ENCODE results near the gene NYNRIN. TPM values are rescaled to one million over a fixed set of nuclear protein-coding genes. Genes with fewer than 3 reads are reported as not detected.

NYNRIN gene
- total and polyA plus RNA-seq, 11 donors, result 3.6 to 10.0 (median 7.1) TPM

GRCh38 chr14:24390701-24391468, 7.9 kb upstream of the NYNRIN start:
- H3K36me3 ChIP-seq, result no peaks in the 10 kb centered on the region
- intact Hi-C loops (cut with DNase I), result no loop called here
- 84 to 86% (median 85%) methylated on average over 6 of the region's 6 CpGs for WGBS, 4 donors
- H3K27me3 ChIP-seq, result peaks cover 0 to under 1% (median 0%) of the 10 kb centered on the region in 9 donors
- H3K4me3 ChIP-seq, result no peak overlapping the region
- TF ChIP-seq, protein P1, sequence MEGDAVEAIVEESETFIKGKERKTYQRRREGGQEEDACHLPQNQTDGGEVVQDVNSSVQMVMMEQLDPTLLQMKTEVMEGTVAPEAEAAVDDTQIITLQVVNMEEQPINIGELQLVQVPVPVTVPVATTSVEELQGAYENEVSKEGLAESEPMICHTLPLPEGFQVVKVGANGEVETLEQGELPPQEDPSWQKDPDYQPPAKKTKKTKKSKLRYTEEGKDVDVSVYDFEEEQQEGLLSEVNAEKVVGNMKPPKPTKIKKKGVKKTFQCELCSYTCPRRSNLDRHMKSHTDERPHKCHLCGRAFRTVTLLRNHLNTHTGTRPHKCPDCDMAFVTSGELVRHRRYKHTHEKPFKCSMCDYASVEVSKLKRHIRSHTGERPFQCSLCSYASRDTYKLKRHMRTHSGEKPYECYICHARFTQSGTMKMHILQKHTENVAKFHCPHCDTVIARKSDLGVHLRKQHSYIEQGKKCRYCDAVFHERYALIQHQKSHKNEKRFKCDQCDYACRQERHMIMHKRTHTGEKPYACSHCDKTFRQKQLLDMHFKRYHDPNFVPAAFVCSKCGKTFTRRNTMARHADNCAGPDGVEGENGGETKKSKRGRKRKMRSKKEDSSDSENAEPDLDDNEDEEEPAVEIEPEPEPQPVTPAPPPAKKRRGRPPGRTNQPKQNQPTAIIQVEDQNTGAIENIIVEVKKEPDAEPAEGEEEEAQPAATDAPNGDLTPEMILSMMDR (IDR thresholded peaks at IDR 0.05), result no peak
- TF ChIP-seq POLR2A (IDR thresholded peaks at IDR 0.05), result no peak
- no peak overlapping the region for H3K27ac ChIP-seq
- DNase-seq, result no peak
- H3K9me3 ChIP-seq, result no peaks in the 10 kb centered on the region
- H3K4me1 ChIP-seq, result peaks cover 0 to 12% (median 0%) of the 10 kb centered on the region in 12 donors
- ATAC-seq, result no peak

GRCh38 chr14:24392325-24393091, 6.3 kb upstream of the NYNRIN start:
- intact Hi-C loops (cut with DNase I), result no loop called here
- H3K27me3 ChIP-seq, result no peaks in the 10 kb centered on the region
- no peak overlapping the region for H3K4me3 ChIP-seq
- peaks cover 0 to 12% (median under 1%) of the 10 kb centered on the region in 12 donors for H3K4me1 ChIP-seq
- no peaks in the 10 kb centered on the region for H3K9me3 ChIP-seq
- no peak for ATAC-seq
- no peak overlapping the region for H3K27ac ChIP-seq
- no peaks in the 10 kb centered on the region for H3K36me3 ChIP-seq
- WGBS, 4 donors, result 72 to 77% (median 75%) methylated on average over 8 of the region's 8 CpGs
- no peak for TF ChIP-seq POLR2A (IDR thresholded peaks at IDR 0.05)
- TF ChIP-seq, protein P1 (IDR thresholded peaks at IDR 0.05), result no peak
- no peak for DNase-seq

- no peak for ATAC-seq
- Histone ChIP-seq H3K4me3 (no peak overlapping the region), H3K4me1 (peaks cover 0 to 19% (median 9%) of the 10 kb centered on the region in 12 donors), H3K9me3 (no peaks in the 10 kb centered on the region), H3K36me3 (no peaks in the 10 kb centered on the region), H3K27ac (no peak overlapping the region), H3K27me3 (no peaks in the 10 kb centered on the region)
- 50 to 60% (median 54%) methylated on average over 3 of the region's 3 CpGs for WGBS, 4 donors
- no peak for TF ChIP-seq POLR2A (IDR thresholded peaks at IDR 0.05)
- TF ChIP-seq, protein P1 (IDR thresholded peaks at IDR 0.05), result no peak
- no peak for DNase-seq
- intact Hi-C loops (cut with DNase I), result no loop called here
Observed at GRCh38 chr14:24394275-24394674, 4.5 kb upstream of the NYNRIN start.
